Nephron progenitor cell (in vitro differentiated cells): ENCODE measurements around the gene KIRREL3.

Experiments
- DNase-seq: peaks from one replicate; pipeline ENCODE4 v3.0.0; 2021
- H3K27ac Mint-ChIP-seq: 2 replicates; pipeline ENCODE4 v1.8.0; 2021; ENCODE audit warnings: mild to moderate bottlenecking, moderate library complexity, mixed read lengths
- H3K27me3 Mint-ChIP-seq: 2 replicates; pipeline ENCODE4 v1.8.0; 2021; ENCODE audit warnings: mild to moderate bottlenecking, low read depth, mixed read lengths; ENCODE audit not compliant: poor library complexity
- H3K36me3 Mint-ChIP-seq: 2 replicates; pipeline ENCODE4 v1.8.0; 2021; ENCODE audit warnings: low read depth, mixed read lengths
- H3K4me1 Mint-ChIP-seq: 2 replicates; pipeline ENCODE4 v1.8.0; 2021; ENCODE audit warnings: mixed read lengths
- H3K4me3 Mint-ChIP-seq: 2 replicates; pipeline ENCODE4 v1.8.0; 2021; ENCODE audit warnings: mild to moderate bottlenecking, moderate library complexity, mixed read lengths
- H3K9me3 Mint-ChIP-seq: 2 replicates; pipeline ENCODE4 v1.8.0; 2021; ENCODE audit warnings: mild to moderate bottlenecking, moderate library complexity, mixed read lengths
- TF ChIP-seq, protein P1 (sequence below): fragments of 200-600 bp; sonication (generic); IDR thresholded peaks from 2 replicates; pipeline ENCODE4 v1.5.0; 2021; ENCODE audit warnings: antibody characterized with exemption

Gene KIRREL3

GRCh38 chr11:126433989-126434949 is 566.3 kb downstream of the KIRREL3 start:
- peaks cover 8% of the 10 kb centered on the region for H3K27me3 Mint-ChIP-seq
- no peak overlapping the region for H3K27ac Mint-ChIP-seq
- no peaks in the 10 kb centered on the region for H3K9me3 Mint-ChIP-seq
- TF ChIP-seq, protein P1, sequence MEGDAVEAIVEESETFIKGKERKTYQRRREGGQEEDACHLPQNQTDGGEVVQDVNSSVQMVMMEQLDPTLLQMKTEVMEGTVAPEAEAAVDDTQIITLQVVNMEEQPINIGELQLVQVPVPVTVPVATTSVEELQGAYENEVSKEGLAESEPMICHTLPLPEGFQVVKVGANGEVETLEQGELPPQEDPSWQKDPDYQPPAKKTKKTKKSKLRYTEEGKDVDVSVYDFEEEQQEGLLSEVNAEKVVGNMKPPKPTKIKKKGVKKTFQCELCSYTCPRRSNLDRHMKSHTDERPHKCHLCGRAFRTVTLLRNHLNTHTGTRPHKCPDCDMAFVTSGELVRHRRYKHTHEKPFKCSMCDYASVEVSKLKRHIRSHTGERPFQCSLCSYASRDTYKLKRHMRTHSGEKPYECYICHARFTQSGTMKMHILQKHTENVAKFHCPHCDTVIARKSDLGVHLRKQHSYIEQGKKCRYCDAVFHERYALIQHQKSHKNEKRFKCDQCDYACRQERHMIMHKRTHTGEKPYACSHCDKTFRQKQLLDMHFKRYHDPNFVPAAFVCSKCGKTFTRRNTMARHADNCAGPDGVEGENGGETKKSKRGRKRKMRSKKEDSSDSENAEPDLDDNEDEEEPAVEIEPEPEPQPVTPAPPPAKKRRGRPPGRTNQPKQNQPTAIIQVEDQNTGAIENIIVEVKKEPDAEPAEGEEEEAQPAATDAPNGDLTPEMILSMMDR = no peak
- H3K4me1 Mint-ChIP-seq = peaks cover 55% of the 10 kb centered on the region
- DNase-seq = no peak
- H3K36me3 Mint-ChIP-seq = peaks cover 9% of the 10 kb centered on the region
- H3K4me3 Mint-ChIP-seq = no peak overlapping the region

- TF ChIP-seq, protein P1 = no peak
- H3K4me1 Mint-ChIP-seq = peaks cover 49% of the 10 kb centered on the region
- no peak overlapping the region for H3K4me3 Mint-ChIP-seq
- H3K9me3 Mint-ChIP-seq = no peaks in the 10 kb centered on the region
- H3K27me3 Mint-ChIP-seq = peaks cover 4% of the 10 kb centered on the region
- no peak for DNase-seq
- H3K36me3 Mint-ChIP-seq = peaks cover 13% of the 10 kb centered on the region
- H3K27ac Mint-ChIP-seq = no peak overlapping the region
Measured at GRCh38 chr11:126433244-126433846, 567.2 kb downstream of the KIRREL3 start.

DNA sequence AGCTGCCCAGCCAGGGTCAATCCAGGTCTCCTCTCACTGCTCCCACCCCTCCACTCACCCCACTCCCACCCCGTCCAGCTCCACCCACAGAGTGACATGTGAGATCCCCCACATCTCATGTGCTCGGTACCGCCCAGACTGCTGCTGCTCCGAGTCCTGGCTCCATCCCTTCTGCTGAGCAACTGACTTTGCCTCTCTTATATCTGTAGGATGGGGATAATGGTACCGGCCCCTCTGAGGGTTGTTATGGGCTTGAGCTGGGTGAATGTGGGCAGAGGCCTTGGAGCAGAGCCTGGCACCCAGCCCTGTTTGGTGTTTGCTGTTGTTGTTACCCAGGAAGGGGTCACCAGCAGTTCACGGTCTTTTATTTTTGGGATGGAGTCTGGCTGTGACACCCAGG is 568.0 kb downstream of the KIRREL3 start:
- H3K27ac Mint-ChIP-seq = no peak overlapping the region
- no peaks in the 10 kb centered on the region for H3K9me3 Mint-ChIP-seq
- no peak overlapping the region for H3K4me3 Mint-ChIP-seq
- H3K36me3 Mint-ChIP-seq = peaks cover 17% of the 10 kb centered on the region
- TF ChIP-seq, protein P1 = no peak
- H3K27me3 Mint-ChIP-seq = peaks cover 2% of the 10 kb centered on the region
- H3K4me1 Mint-ChIP-seq = peaks cover 55% of the 10 kb centered on the region
- no peak for DNase-seq

DNA sequence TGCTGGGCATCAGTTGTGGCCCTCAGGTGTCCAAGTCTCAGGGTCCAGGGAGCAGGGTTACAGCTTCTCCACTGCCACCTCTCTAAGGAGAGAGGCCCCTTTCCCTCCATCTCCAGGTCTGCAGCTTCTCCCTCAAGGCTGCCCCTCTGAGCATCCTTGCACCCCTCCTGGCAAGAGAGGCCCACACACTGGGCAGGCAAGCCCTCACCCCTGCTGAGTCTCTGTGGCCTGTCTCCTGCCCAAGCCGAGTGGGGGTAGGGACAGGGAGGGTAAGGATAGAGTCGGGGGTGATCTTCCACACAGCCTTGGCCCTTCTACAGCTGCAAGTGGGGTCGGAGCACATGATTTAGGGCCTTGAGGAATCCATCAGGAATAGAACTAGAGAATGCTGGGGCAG is 568.5 kb downstream of the KIRREL3 start:
- TF ChIP-seq, protein P1 = no peak
- H3K27ac Mint-ChIP-seq = peak overlapping the region; percentile 72
- H3K27me3 Mint-ChIP-seq = peaks cover 2% of the 10 kb centered on the region

GRCh38 chr11:126431401-126432064 is 569.0 kb downstream of the KIRREL3 start:
- Mint-ChIP-seq H3K4me1 (peaks cover 65% of the 10 kb centered on the region), H3K4me3 (no peak overlapping the region), H3K27ac (peak overlapping the region; percentile 54), H3K36me3 (peaks cover 22% of the 10 kb centered on the region), H3K27me3 (peaks cover 2% of the 10 kb centered on the region), H3K9me3 (no peaks in the 10 kb centered on the region)
- DNase-seq = no peak
- TF ChIP-seq, protein P1 = no peak

More for the DNA sequence above, 568.5 kb downstream of the KIRREL3 start:
- Mint-ChIP-seq H3K4me3 (no peak overlapping the region), H3K4me1 (peaks cover 60% of the 10 kb centered on the region), H3K9me3 (no peaks in the 10 kb centered on the region), H3K36me3 (peaks cover 21% of the 10 kb centered on the region)
- DNase-seq = no peak
